HepG2 (cell line): ENCODE measurements around the gene ARL17B. TPM values are rescaled to one million over a fixed set of nuclear protein-coding genes. Genes with fewer than 3 reads are reported as not detected.

Source experiments
- AHR ChIP-seq: IDR thresholded peaks from 2 replicates; pipeline ENCODE4 v1.6.1; 2018; ENCODE audit warnings: missing genetic modification reagents, missing compliant biosample characterization
- ARNTL ChIP-seq: sonication (generic); formaldehyde crosslinking; IDR thresholded peaks from 2 replicates; pipeline ENCODE4 v1.4.0; 2020; ENCODE audit warnings: mild to moderate bottlenecking, missing genetic modification reagents
- ATF7-NPFF ChIP-seq: sonication (generic); formaldehyde crosslinking; IDR thresholded peaks from 2 replicates; pipeline ENCODE4 v1.8.1; 2023; ENCODE audit warnings: mild to moderate bottlenecking, low read depth, missing genetic modification reagents, moderate library complexity
- CREB3 ChIP-seq: sonication (generic); formaldehyde crosslinking; IDR thresholded peaks from 2 replicates; pipeline ENCODE4 v1.5.0; 2020; ENCODE audit warnings: missing genetic modification reagents
- DNMT1 ChIP-seq: sonication (generic); formaldehyde crosslinking; IDR thresholded peaks from 2 replicates; pipeline ENCODE4 v1.5.1; 2020; ENCODE audit warnings: mild to moderate bottlenecking, missing genetic modification reagents
- ELK4 ChIP-seq: sonication (generic); formaldehyde crosslinking; IDR thresholded peaks from 2 replicates; pipeline ENCODE4 v1.9.0; 2021; ENCODE audit warnings: missing genetic modification reagents, borderline replicate concordance
- HDAC1 ChIP-seq: sonication (generic); formaldehyde crosslinking; IDR thresholded peaks from 2 replicates; pipeline ENCODE4 v1.5.1; 2020; ENCODE audit warnings: mild to moderate bottlenecking, missing genetic modification reagents
- IRF2 ChIP-seq: IDR thresholded peaks from 2 replicates; pipeline ENCODE4 v1.6.1; 2018; ENCODE audit warnings: missing genetic modification reagents, missing compliant biosample characterization
- IRX3 ChIP-seq: sonication (generic); formaldehyde crosslinking; IDR thresholded peaks from 2 replicates; pipeline ENCODE4 v1.8.1; 2023; ENCODE audit warnings: mild to moderate bottlenecking, low read depth, missing genetic modification reagents, borderline replicate concordance
- SAFB2 ChIP-seq: sonication (generic); formaldehyde crosslinking; IDR thresholded peaks from 2 replicates; pipeline ENCODE4 v1.5.1; 2020; ENCODE audit warnings: missing genetic modification reagents, low read depth, mild to moderate bottlenecking, borderline replicate concordance
- SALL2 ChIP-seq: sonication (generic); formaldehyde crosslinking; IDR thresholded peaks from 2 replicates; pipeline ENCODE4 v1.8.1; 2023; ENCODE audit warnings: mild to moderate bottlenecking, missing genetic modification reagents, inconsistent platforms
- SRSF9 ChIP-seq: fragments of 200-400 bp; formaldehyde crosslinking; IDR thresholded peaks from 2 replicates; pipeline ENCODE4 v1.6.1; 2018; ENCODE audit warnings: borderline replicate concordance, mild to moderate bottlenecking, low read depth, low read length; ENCODE audit not compliant: insufficient read depth, poor library complexity, severe bottlenecking
- ZBTB38 ChIP-seq: sonication (generic); formaldehyde crosslinking; IDR thresholded peaks from 2 replicates; pipeline ENCODE4 v1.5.1; 2020; ENCODE audit warnings: mild to moderate bottlenecking, missing genetic modification reagents
- ZBTB49 ChIP-seq: sonication (generic); formaldehyde crosslinking; IDR thresholded peaks from 2 replicates; pipeline ENCODE4 v1.4.0; 2020; ENCODE audit warnings: missing genetic modification reagents, borderline replicate concordance
- ZMYM4 ChIP-seq: sonication (generic); formaldehyde crosslinking; IDR thresholded peaks from 2 replicates; pipeline ENCODE4 v1.8.1; 2023; ENCODE audit warnings: mild to moderate bottlenecking, missing genetic modification reagents
- ZNF3 ChIP-seq: IDR thresholded peaks from 2 replicates; pipeline ENCODE4 v1.7.0; 2017; ENCODE audit warnings: inconsistent platforms
- ZNF546 ChIP-seq: sonication (generic); formaldehyde crosslinking; conservative IDR thresholded peaks from 2 replicates; pipeline ENCODE4 v1.8.1; 2023; ENCODE audit warnings: mild to moderate bottlenecking, missing genetic modification reagents
- ZNF564 ChIP-seq: sonication (generic); formaldehyde crosslinking; IDR thresholded peaks from 2 replicates; pipeline ENCODE4 v1.8.1; 2023; ENCODE audit warnings: mild to moderate bottlenecking, missing genetic modification reagents
- ZNF772 ChIP-seq: sonication (generic); formaldehyde crosslinking; IDR thresholded peaks from 2 replicates; pipeline ENCODE4 v1.5.0; 2020; ENCODE audit warnings: mild to moderate bottlenecking, missing genetic modification reagents
- ZNF800 ChIP-seq: sonication (generic); formaldehyde crosslinking; IDR thresholded peaks from 2 replicates; pipeline ENCODE4 v1.4.0; 2020; ENCODE audit warnings: missing genetic modification reagents
- polyA plus RNA-seq, 8 experiments: library from polyadenylated mRNA; depleted of rRNA in 3 of 8; stranded (reverse) in 7 of 8; unstranded in 1 of 8; fragments of >200 nt; fragmentation: Illumina TruSeq in 4 of 8; extraction: Trizol in 4 of 8; gene quantifications; 2 replicates each; pipeline versions ENCODE4 v1.2.1 to v1.2.3, GENCODE V29; 2011 to 2016; ENCODE audit warnings: low read depth in 4 of 8, missing spikeins in 1 of 8, mixed read lengths in 1 of 8; ENCODE audit not compliant: insufficient read depth in 1 of 8
- total RNA-seq, 5 experiments: library from RNA; depleted of rRNA; stranded (reverse); fragments of >200 nt; fragmentation: Illumina TruSeq; extraction: Trizol; gene quantifications; 2 replicates each; pipeline ENCODE4 v1.2.3, GENCODE V29; 2016; ENCODE audit warnings: low read depth in 1 of 5

ARL17B gene
- total and polyA plus RNA-seq, 2 of the 13 experiments (the other 11 are each of a cell fraction or from before 2014, with no cell fraction given): 14.2 to 25.8 TPM

- TF ChIP-seq ZNF800 (CRISPR knock-in tag) (peak; percentile 78), ZBTB38 (CRISPR knock-in tag) (peak; percentile 61; the same call in 1 of the 2 replicates), DNMT1 (CRISPR knock-in tag) (peak; percentile 54; the same call in 1 of the 2 replicates), IRF2 (CRISPR knock-in tag) (no peak), SAFB2 (CRISPR knock-in tag) (peak; percentile 72; the same call in 1 of the 2 replicates), ELK4 (no peak), ZNF546 (CRISPR knock-in tag) (peak; percentile 68), ATF7-NPFF (CRISPR knock-in tag) (peak; percentile 67; the same call in 1 of the 2 replicates), ARNTL (CRISPR knock-in tag) (peak; percentile 36), ZNF564 (CRISPR knock-in tag) (0 out of 2 replicates have a peak, but pooled peaks have one; percentile 62), ZBTB49 (CRISPR knock-in tag) (no peak), SRSF9 (no peak), CREB3 (CRISPR knock-in tag) (peak; percentile 28; the same call in 1 of the 2 replicates), AHR (CRISPR knock-in tag) (peak; percentile 47; the same call in 1 of the 2 replicates), ZNF3 (CRISPR knock-in tag) (no peak), ZMYM4 (CRISPR knock-in tag) (peak; percentile 46), HDAC1 (CRISPR knock-in tag) (peak; percentile 45; the same call in 1 of the 2 replicates), SALL2 (CRISPR knock-in tag) (peak; percentile 74), IRX3 (no peak; the same call in 1 of the 2 replicates), ZNF772 (peak; percentile 84; the same call in 1 of the 2 replicates)
These were observed 94.7 kb downstream of the ARL17B start (continued) for GRCh38 chr17:46266656-46267544.
